Endothelial cell of umbilical vein (primary cell): ENCODE results near the gene PLEKHG4B. TPM values are rescaled to one million over a fixed set of nuclear protein-coding genes. Genes with fewer than 3 reads are reported as not detected.

Source experiments
- BruUV-seq: library from RNA; stranded (reverse); fragments of 400-500 nt; replicated peaks from 2 replicates; lab custom pipeline; 2021; lab: Mats Ljungman, UMichigan
- CTCF ChIA-PET: fragments of 300-600, 350-600 bp; sonication (Branson Sonifier 250); formaldehyde crosslinking; loops from one replicate; lab custom pipeline; 2021; ENCODE audit warnings: antibody characterized with exemption, inconsistent platforms; lab: Charles Lee
- POLR2A ChIA-PET: fragments of 300-600, 350-600 bp; sonication (Branson Sonifier 250); formaldehyde crosslinking; loops from one replicate; lab custom pipeline; 2021; ENCODE audit warnings: antibody characterized with exemption, inconsistent platforms; lab: Charles Lee
- DNase-seq: peaks from one replicate; pipeline ENCODE4 v3.0.0-alpha.2; 2011; ENCODE audit warnings: low read depth, low spot score
- FAIRE-seq: peaks from 2 replicates; lab custom pipeline; 2011; peaks lifted over from hg19 to GRCh38; lab: Jason Lieb, UNC
- H2AFZ ChIP-seq: 2 replicates; pipeline ENCODE4 v1.6.0; 2012; ENCODE audit warnings: low read depth, low read length, control low read depth, inconsistent platforms
- H3K27ac ChIP-seq: 2 replicates; pipeline ENCODE4 v1.5.1; 2011; ENCODE audit warnings: low read depth, mild to moderate bottlenecking, control low read depth, low read length, moderate library complexity; ENCODE audit not compliant: insufficient read depth
- H3K27me3 ChIP-seq, 2 experiments: 2 replicates each; pipeline versions ENCODE4 v1.6.0 to v1.6.1; 2011; ENCODE audit warnings: low read length in 2 of 2, mixed read lengths in 1 of 2; ENCODE audit not compliant: control insufficient read depth in 2 of 2, insufficient read depth in 2 of 2
- H3K36me3 ChIP-seq, 2 experiments: 2 replicates in 1 of 2; 3 replicates in 1 of 2; pipeline ENCODE4 v1.5.1; 2011; ENCODE audit warnings: low read length in 2 of 2, mild to moderate bottlenecking in 1 of 2, moderate library complexity in 1 of 2; ENCODE audit not compliant: control insufficient read depth in 2 of 2, insufficient read depth in 2 of 2; ENCODE audit errors: extremely low read depth in 1 of 2
- H3K4me1 ChIP-seq: 3 replicates; pipeline ENCODE4 v1.5.1; 2011; ENCODE audit warnings: mild to moderate bottlenecking, low read length; ENCODE audit not compliant: control insufficient read depth, insufficient read depth; ENCODE audit errors: extremely low read depth
- H3K4me2 ChIP-seq: 2 replicates; pipeline ENCODE4 v1.6.1; 2011; ENCODE audit warnings: low read length, control low read depth, mixed read lengths; ENCODE audit not compliant: insufficient read depth
- H3K4me3 ChIP-seq, 3 experiments: fragments of 200-600 bp in 1 of 3; sonication (generic), shearing (Covaris generic) in 1 of 3; replicated peaks in 1 of 3; 2 replicates each; pipeline ENCODE4 v1.5.1; 2011 to 2016; ENCODE audit warnings: control low read depth in 3 of 3, low read length in 3 of 3, mild to moderate bottlenecking in 2 of 3, inconsistent platforms in 1 of 3, low read depth in 1 of 3, moderate library complexity in 1 of 3; ENCODE audit not compliant: insufficient read depth in 1 of 3
- H3K79me2 ChIP-seq: 2 replicates; pipeline ENCODE4 v1.6.0; 2012; ENCODE audit warnings: low read length, inconsistent platforms; ENCODE audit not compliant: control insufficient read depth, insufficient read depth
- H3K9ac ChIP-seq: replicated peaks from 2 replicates; pipeline ENCODE3; 2011; ENCODE audit warnings: low read length, control low read depth; ENCODE audit not compliant: insufficient read depth; ENCODE audit errors: extremely low read depth
- H3K9me1 ChIP-seq: replicated peaks from 3 replicates; pipeline ENCODE4 v1.6.0; 2011; ENCODE audit warnings: mild to moderate bottlenecking, low read length; ENCODE audit not compliant: control insufficient read depth, insufficient read depth; ENCODE audit errors: extremely low read depth
- H3K9me3 ChIP-seq: replicated peaks from 2 replicates; pipeline ENCODE4 v1.5.1; 2012; ENCODE audit warnings: low read length, inconsistent platforms; ENCODE audit not compliant: control insufficient read depth, insufficient read depth
- H4K20me1 ChIP-seq: replicated peaks from 2 replicates; pipeline ENCODE3; 2011; ENCODE audit warnings: mild to moderate bottlenecking, low read length; ENCODE audit not compliant: control insufficient read depth, insufficient read depth; ENCODE audit errors: extremely low read depth
- CTCF ChIP-seq, 2 donors: IDR thresholded peaks; 1 replicate in 1 of 2; 2 replicates in 1 of 2; pipeline ENCODE4 v1.5.1; 2011; ENCODE audit warnings: low read length in 2 of 2, mild to moderate bottlenecking in 2 of 2, moderate library complexity in 2 of 2, control low read depth in 1 of 2, inconsistent platforms in 1 of 2, low read depth in 1 of 2; ENCODE audit not compliant: insufficient read depth in 1 of 2; ENCODE audit errors: extremely low read depth in 1 of 2
- EZH2 ChIP-seq: IDR thresholded peaks from 2 replicates; pipeline ENCODE4 v1.6.1; 2012; ENCODE audit warnings: borderline replicate concordance, low read depth, mild to moderate bottlenecking, moderate library complexity, low read length, inconsistent platforms; ENCODE audit not compliant: severe bottlenecking
- FOS ChIP-seq: IDR thresholded peaks from 2 replicates; pipeline ENCODE4 v1.6.1; 2011; ENCODE audit warnings: mild to moderate bottlenecking, low read length, moderate library complexity, borderline replicate concordance; ENCODE audit not compliant: insufficient read depth
- GATA2 ChIP-seq: IDR thresholded peaks from 2 replicates; pipeline ENCODE4 v1.7.0; 2011; ENCODE audit warnings: low read depth, mild to moderate bottlenecking, moderate library complexity, mixed read lengths, low read length; ENCODE audit not compliant: insufficient read length, insufficient read depth
- JUN ChIP-seq: IDR thresholded peaks from 2 replicates; pipeline ENCODE4 v1.6.1; 2011; ENCODE audit warnings: borderline replicate concordance, low read depth; ENCODE audit not compliant: insufficient read length, insufficient read depth
- MYC ChIP-seq: IDR thresholded peaks from one replicate; pipeline ENCODE4 v1.6.1; 2011; ENCODE audit warnings: mild to moderate bottlenecking, low read depth, low read length
- POLR2A ChIP-seq: IDR thresholded peaks from 2 replicates; pipeline ENCODE4 v1.6.1; 2012; ENCODE audit warnings: low read depth, mild to moderate bottlenecking, control low read depth, low read length
- POLR2AphosphoS5 ChIP-seq: IDR thresholded peaks from 2 replicates; pipeline ENCODE4 v1.6.1; 2012; ENCODE audit warnings: low read depth, mild to moderate bottlenecking, control low read depth, low read length, moderate library complexity; ENCODE audit not compliant: insufficient read depth
- dilution Hi-C: fragments of 300-500 bp; cut with MboI; formaldehyde crosslinking; loops from one replicate; pipeline ENCODE4 v1.15.0; 2019; ENCODE audit warnings: low sequenced_read_pairs; ENCODE audit not compliant: extremely low pct_ligation_motif_present
- intact Hi-C: fragments of 100-400 bp; cut with micrococcal nuclease; formaldehyde crosslinking; loops from one replicate; pipeline ENCODE4 v1.10.0; 2022
- polyA plus RNA-seq, 4 experiments: library from polyadenylated mRNA; depleted of rRNA in 3 of 4; stranded (reverse) in 3 of 4; unstranded in 1 of 4; fragments of >200 nt; gene quantifications; 2 replicates each; pipeline versions ENCODE4 v1.2.1 to v1.2.3, GENCODE V29; 2011 to 2012; ENCODE audit warnings: missing spikeins in 1 of 4
- total RNA-seq: library from RNA; stranded (reverse); gene quantifications from 2 replicates; pipeline ENCODE4 v1.2.3, GENCODE V29; 2021
- TF ChIP-seq, protein P1 (sequence below): IDR thresholded peaks from 2 replicates; pipeline ENCODE4 v1.6.1; 2011; ENCODE audit not compliant: insufficient read depth, insufficient read length

Gene PLEKHG4B
- total and polyA plus RNA-seq, 2 donors (not counting 3 experiments of a cell fraction or from before 2014, with no cell fraction given): not detected

DNA sequence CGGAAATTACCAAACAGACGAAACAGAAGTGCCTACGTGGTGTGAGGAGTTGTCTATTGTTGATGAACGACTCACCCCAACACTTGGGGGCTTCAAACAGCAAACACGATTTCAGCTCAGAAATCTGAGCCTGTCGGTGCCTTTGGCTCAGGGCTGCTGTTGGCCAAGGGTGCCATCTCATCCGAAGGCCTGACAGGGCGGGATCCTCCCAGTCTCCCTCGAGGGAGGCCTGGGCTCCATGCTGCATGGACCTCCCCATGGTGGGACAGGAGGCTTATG lies 100.7 kb downstream of the PLEKHG4B start:
- H3K9me1 ChIP-seq: no peaks in the 10 kb centered on the region
- DNase-seq: no peak
- H3K4me2 ChIP-seq: no peak overlapping the region
- H3K27ac ChIP-seq: no peak overlapping the region
- H3K79me2 ChIP-seq: no peaks in the 10 kb centered on the region
- peaks cover 3 to 8% of the 10 kb centered on the region in 2 experiments for H3K27me3 ChIP-seq
- FAIRE-seq: no peak
- intact Hi-C loops (no loop called here), dilution Hi-C loops (no loop called here)
- H3K36me3 ChIP-seq: no peaks in the 10 kb centered on the region
- POLR2A ChIA-PET: no interaction called here
- TF ChIP-seq CTCF (IDR thresholded peaks at IDR 0.05; ENCODE audit: extremely low read depth in 1 of 2, insufficient read depth in 1 of 2, low read depth in 1 of 2, low read length in 2 of 2) (no peak), POLR2A (no peak), EZH2 (no peak), GATA2 (no peak)
- no peak overlapping the region for H2AFZ ChIP-seq
- no TSS peak for BruUV-seq
- no peak overlapping the region for H3K9ac ChIP-seq
- H3K9me3 ChIP-seq: no peaks in the 10 kb centered on the region
- H4K20me1 ChIP-seq: no peaks in the 10 kb centered on the region
- no peak overlapping the region for H3K4me3 ChIP-seq
- CTCF ChIA-PET: no interaction called here
- H3K4me1 ChIP-seq: no peaks in the 10 kb centered on the region

GRCh38 chr5:192970-193831 lies 101.2 kb downstream of the PLEKHG4B start:
- Histone ChIP-seq H3K27ac (no peak overlapping the region), H2AFZ (no peak overlapping the region), H3K4me3 (no peak overlapping the region), H3K36me3 (no peaks in the 10 kb centered on the region), H3K4me2 (no peak overlapping the region), H3K9me1 (no peaks in the 10 kb centered on the region), H3K79me2 (no peaks in the 10 kb centered on the region), H3K9me3 (no peaks in the 10 kb centered on the region), H3K27me3 (peaks cover 3 to 8% of the 10 kb centered on the region in 2 experiments), H4K20me1 (no peaks in the 10 kb centered on the region), H3K4me1 (no peaks in the 10 kb centered on the region), H3K9ac (no peak overlapping the region)
- CTCF ChIA-PET: no interaction called here
- BruUV-seq: no TSS peak
- dilution Hi-C loops (no loop called here), intact Hi-C loops (no loop called here)
- DNase-seq: no peak
- POLR2A ChIA-PET: no interaction called here
- FAIRE-seq: no peak
- no peak for TF ChIP-seq POLR2AphosphoS5
- TF ChIP-seq GATA2: no peak
- no peak for TF ChIP-seq MYC
- no peak for TF ChIP-seq EZH2
- TF ChIP-seq JUN: no peak
- TF ChIP-seq, protein P1, sequence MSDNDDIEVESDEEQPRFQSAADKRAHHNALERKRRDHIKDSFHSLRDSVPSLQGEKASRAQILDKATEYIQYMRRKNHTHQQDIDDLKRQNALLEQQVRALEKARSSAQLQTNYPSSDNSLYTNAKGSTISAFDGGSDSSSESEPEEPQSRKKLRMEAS: no peak
- no peak for TF ChIP-seq POLR2A
- no peak for TF ChIP-seq FOS
- no peak for TF ChIP-seq CTCF (IDR thresholded peaks at IDR 0.05; ENCODE audit: extremely low read depth in 1 of 2, insufficient read depth in 1 of 2, low read depth in 1 of 2, low read length in 2 of 2)
